ENCODE results near the gene CYP46A1. TPM values are rescaled to one million over a fixed set of nuclear protein-coding genes. Genes with fewer than 3 reads are reported as not detected.

CYP46A1 gene
- total RNA-seq, 4 donors from 2014 or later: 0.26 to 6.4 (median 1.7) TPM

DNA sequence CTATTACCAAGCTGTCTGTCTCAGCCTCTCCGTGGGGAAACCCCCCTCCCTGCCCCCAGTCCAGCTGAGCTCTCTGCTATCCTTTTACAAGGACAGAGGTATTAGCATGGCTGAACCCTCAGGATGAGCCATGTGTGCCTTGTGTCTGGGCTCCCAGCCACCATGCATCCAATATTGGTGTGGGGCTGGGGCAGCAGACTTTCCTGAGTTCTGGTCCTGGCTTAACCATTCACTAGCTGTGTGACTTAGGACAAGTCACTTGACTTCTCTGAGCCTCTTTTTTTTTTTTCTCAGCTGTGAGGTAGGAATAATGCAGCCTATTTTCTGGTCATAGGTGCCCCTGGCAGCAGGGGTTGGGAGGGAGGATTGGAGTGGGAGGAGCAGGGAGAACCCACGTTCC lies 17.1 kb upstream of the CYP46A1 start:
- Histone ChIP-seq H3K4me3 (no peak overlapping the region), H3K36me3 (no peaks in the 10 kb centered on the region), H3K4me1 (no peaks in the 10 kb centered on the region), H3K9me3 (no peaks in the 10 kb centered on the region), H3K27me3 (no peaks in the 10 kb centered on the region), H3K27ac (no peak overlapping the region)
- no peak for DNase-seq
- intact Hi-C loops (cut with DNase I; ENCODE audit: low total_unique reads): no loop called here
- no peak for TF ChIP-seq POLR2A (IDR thresholded peaks at IDR 0.05)
- TF ChIP-seq, protein P1, sequence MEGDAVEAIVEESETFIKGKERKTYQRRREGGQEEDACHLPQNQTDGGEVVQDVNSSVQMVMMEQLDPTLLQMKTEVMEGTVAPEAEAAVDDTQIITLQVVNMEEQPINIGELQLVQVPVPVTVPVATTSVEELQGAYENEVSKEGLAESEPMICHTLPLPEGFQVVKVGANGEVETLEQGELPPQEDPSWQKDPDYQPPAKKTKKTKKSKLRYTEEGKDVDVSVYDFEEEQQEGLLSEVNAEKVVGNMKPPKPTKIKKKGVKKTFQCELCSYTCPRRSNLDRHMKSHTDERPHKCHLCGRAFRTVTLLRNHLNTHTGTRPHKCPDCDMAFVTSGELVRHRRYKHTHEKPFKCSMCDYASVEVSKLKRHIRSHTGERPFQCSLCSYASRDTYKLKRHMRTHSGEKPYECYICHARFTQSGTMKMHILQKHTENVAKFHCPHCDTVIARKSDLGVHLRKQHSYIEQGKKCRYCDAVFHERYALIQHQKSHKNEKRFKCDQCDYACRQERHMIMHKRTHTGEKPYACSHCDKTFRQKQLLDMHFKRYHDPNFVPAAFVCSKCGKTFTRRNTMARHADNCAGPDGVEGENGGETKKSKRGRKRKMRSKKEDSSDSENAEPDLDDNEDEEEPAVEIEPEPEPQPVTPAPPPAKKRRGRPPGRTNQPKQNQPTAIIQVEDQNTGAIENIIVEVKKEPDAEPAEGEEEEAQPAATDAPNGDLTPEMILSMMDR (IDR thresholded peaks at IDR 0.05): no peak

DNA sequence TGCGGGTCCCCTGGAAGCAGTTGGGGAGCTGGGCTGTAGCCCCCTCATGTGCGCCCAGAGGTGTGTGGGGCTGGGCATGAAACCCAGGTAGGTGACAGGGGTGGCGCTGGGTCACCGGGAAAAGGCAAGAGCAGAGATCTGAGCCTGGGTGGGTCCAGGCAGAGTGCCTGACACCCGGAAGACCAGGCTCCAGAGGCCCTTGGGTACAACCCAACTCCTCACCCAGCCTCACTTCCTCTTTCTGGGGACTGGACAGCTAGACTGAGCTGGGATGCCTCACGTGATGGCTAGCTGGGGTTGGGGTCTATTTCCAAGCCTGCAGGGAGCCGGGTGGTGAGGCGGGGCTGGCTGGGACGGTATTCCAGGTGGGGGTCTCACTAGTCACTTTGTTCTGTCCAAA lies 16.3 kb upstream of the CYP46A1 start:
- TF ChIP-seq, protein P1 (IDR thresholded peaks at IDR 0.05): no peak
- no peak for TF ChIP-seq POLR2A (IDR thresholded peaks at IDR 0.05)
- H3K4me1 ChIP-seq: no peaks in the 10 kb centered on the region
- H3K36me3 ChIP-seq: no peaks in the 10 kb centered on the region
- no peak overlapping the region for H3K27ac ChIP-seq
- no peak overlapping the region for H3K4me3 ChIP-seq
- no peak for DNase-seq
- no peaks in the 10 kb centered on the region for H3K27me3 ChIP-seq
- H3K9me3 ChIP-seq: no peaks in the 10 kb centered on the region
- intact Hi-C loops (cut with DNase I; ENCODE audit: low total_unique reads): no loop called here

DNA sequence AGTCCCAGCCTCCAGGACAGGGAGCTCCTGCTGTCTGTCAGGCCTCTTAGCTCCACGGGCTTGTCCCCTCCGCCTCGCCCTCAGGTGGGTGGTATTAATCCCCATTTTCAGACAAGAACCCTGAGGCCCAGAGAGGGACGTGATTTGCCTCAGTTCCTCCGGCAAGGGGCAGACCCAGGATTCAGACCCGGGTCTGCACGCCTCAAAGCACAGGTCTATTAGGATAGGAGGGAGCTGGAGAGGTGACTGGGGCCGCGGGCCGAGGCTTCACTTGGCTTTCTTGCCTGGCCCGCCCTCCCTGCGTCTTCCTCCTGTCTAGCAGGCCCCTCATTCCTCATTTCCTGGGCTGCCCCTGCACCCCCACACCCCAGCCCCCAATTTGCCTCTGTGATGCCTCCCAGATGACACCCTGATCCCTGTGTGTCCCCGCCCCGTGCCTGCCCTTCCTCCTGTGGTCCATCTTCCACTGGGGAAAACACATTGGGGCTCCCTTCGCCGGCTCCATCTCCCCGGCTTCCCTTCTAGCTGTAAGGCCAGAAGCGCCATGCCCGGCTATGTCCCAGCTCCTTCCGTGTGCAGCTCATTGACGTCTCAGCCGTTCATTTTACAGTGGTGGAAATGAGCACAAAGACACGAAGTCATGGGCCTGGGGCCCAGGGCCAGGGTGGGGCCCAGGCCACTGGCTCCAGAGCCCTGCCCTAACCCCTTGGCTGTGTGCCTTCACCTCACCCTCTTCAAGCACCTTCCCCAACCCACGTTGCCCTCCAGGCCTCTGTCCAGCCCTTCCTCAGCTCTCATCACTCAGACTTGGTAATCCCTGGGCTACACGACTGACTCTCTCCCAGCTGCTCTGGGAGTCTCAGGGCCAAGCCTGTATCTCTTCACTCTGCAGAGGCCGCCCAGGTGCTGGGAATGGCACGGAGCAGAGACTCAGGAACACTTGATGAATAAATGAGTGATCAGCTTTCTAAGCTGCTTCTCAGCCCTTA lies 15.5 kb upstream of the CYP46A1 start:
- Histone ChIP-seq H3K27me3 (no peaks in the 10 kb centered on the region), H3K4me1 (no peaks in the 10 kb centered on the region), H3K4me3 (no peak overlapping the region), H3K9me3 (no peaks in the 10 kb centered on the region), H3K27ac (no peak overlapping the region), H3K36me3 (no peaks in the 10 kb centered on the region)
- no peak for DNase-seq
- TF ChIP-seq POLR2A (IDR thresholded peaks at IDR 0.05): no peak
- intact Hi-C loops (cut with DNase I; ENCODE audit: low total_unique reads): no loop called here

DNA sequence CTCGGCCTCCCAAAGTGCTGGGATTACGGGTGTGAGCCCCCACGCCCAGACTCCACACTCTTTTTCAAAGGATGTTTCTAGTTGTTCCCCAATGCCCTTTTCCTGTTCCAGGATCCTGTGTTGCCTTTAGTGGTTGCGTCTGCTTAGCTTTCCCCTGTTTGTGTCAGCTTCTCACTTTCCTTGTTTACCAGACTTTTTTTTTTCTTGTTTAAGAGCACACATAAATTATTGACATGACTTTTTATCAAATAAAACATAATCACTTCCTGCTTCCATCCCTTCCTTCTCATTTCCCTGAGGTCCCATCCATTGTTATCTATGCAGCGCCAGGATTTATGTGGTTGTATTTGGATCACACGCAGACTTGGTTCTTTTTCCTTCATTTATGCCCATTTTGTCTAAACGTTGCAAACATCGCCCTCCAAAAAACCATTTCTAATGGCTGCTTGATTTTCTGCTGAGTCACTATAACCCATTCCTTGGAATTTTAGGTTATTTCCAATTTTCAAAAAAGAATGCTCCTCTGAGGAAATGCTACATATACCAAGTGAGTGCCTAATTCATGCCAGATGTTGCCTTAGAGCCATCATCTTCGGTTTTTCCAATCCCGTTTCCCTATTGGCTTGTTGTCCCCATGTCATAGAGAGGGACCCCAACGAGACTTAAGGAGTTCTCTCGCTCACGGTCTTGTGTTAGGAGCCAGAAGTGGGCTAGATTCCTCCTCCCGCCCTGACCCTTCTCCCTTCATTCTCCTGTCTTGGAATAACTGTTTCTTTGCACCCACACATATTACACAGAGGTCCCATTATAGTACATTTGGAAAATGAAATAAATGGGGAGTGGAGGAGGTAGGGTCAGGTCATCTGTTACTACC lies 13.5 kb upstream of the CYP46A1 start:
- H3K4me3 ChIP-seq: no peak overlapping the region

More for the DNA sequence above, 13.5 kb upstream of the CYP46A1 start:
- H3K36me3 ChIP-seq: no peaks in the 10 kb centered on the region
- H3K27ac ChIP-seq: no peak overlapping the region
- no peak for DNase-seq
- H3K4me1 ChIP-seq: no peaks in the 10 kb centered on the region
- TF ChIP-seq POLR2A (IDR thresholded peaks at IDR 0.05): no peak
- TF ChIP-seq, protein P1 (IDR thresholded peaks at IDR 0.05): no peak
- no peaks in the 10 kb centered on the region for H3K9me3 ChIP-seq
- H3K27me3 ChIP-seq: no peaks in the 10 kb centered on the region
- intact Hi-C loops (cut with DNase I; ENCODE audit: low total_unique reads): no loop called here

All from uterus (tissue), 4 donors.